CD14-positive monocyte (primary cell): ENCODE results near the gene TERC. TPM values are rescaled to one million over a fixed set of nuclear protein-coding genes. Genes with fewer than 3 reads are reported as not detected.

ENCODE experiments used
- DNase-seq, 3 donors: peaks; one replicate each; pipeline ENCODE4 v3.0.0-alpha.2; 2011 to 2022
- H2AFZ ChIP-seq: 2 replicates; pipeline ENCODE4 v1.6.0; 2012; ENCODE audit warnings: mild to moderate bottlenecking, low read depth, low read length, inconsistent platforms; ENCODE audit not compliant: insufficient read depth, poor library complexity, severe bottlenecking
- H3K27ac ChIP-seq, 2 donors: 1 replicate in 1 of 2; 2 replicates in 1 of 2; pipeline ENCODE4 v1.5.1; 2012 to 2013; ENCODE audit warnings: low read length in 2 of 2, control low read depth in 1 of 2, inconsistent platforms in 1 of 2, low read depth in 1 of 2, mild to moderate bottlenecking in 1 of 2
- H3K27me3 ChIP-seq, 2 donors: one replicate each; pipeline versions ENCODE4 v1.6.0 to v1.6.1; 2011 to 2013; ENCODE audit warnings: low read length in 2 of 2; ENCODE audit not compliant: control insufficient read depth in 2 of 2, insufficient read depth in 2 of 2
- H3K36me3 ChIP-seq, 2 donors: replicated peaks in 1 of 2; 1 replicate in 1 of 2; 2 replicates in 1 of 2; pipeline versions ENCODE4 v1.5.1 to v1.6.1; 2012 to 2013; ENCODE audit warnings: low read length in 2 of 2, control low read depth in 1 of 2, inconsistent platforms in 1 of 2, mild to moderate bottlenecking in 1 of 2; ENCODE audit not compliant: insufficient read depth in 2 of 2, control insufficient read depth in 1 of 2
- H3K4me1 ChIP-seq, 2 donors: 1 replicate in 1 of 2; 2 replicates in 1 of 2; pipeline versions ENCODE4 v1.5.1 to v1.6.1; 2012 to 2013; ENCODE audit warnings: low read length in 2 of 2, control low read depth in 1 of 2, inconsistent platforms in 1 of 2, mild to moderate bottlenecking in 1 of 2, moderate library complexity in 1 of 2; ENCODE audit not compliant: insufficient read depth in 2 of 2, control insufficient read depth in 1 of 2
- H3K4me2 ChIP-seq: replicated peaks from 2 replicates; pipeline ENCODE3; 2012; ENCODE audit warnings: low read length, moderate library complexity, mild to moderate bottlenecking; ENCODE audit not compliant: poor library complexity, severe bottlenecking; ENCODE audit errors: extremely low read depth
- H3K4me3 ChIP-seq, 3 experiments: fragments of 200-600 bp in 1 of 3; sonication (generic) in 1 of 3; replicated peaks in 1 of 3; 1 replicate in 2 of 3; 2 replicates in 1 of 3; pipeline ENCODE4 v1.5.1; 2011 to 2013; ENCODE audit warnings: low read length in 3 of 3, mild to moderate bottlenecking in 3 of 3, control low read depth in 2 of 3, low read depth in 2 of 3, inconsistent platforms in 1 of 3, moderate library complexity in 1 of 3
- H3K79me2 ChIP-seq: 2 replicates; pipeline ENCODE4 v1.6.0; 2012; ENCODE audit warnings: mild to moderate bottlenecking, control low read depth, inconsistent platforms, low read length, moderate library complexity; ENCODE audit not compliant: insufficient read depth
- H3K9ac ChIP-seq: 2 replicates; pipeline ENCODE4 v1.6.0; 2017; ENCODE audit warnings: low read length, mild to moderate bottlenecking; ENCODE audit not compliant: insufficient read depth, poor library complexity, severe bottlenecking
- H3K9me3 ChIP-seq, 2 donors: replicated peaks in 1 of 2; 1 replicate in 1 of 2; 2 replicates in 1 of 2; pipeline versions ENCODE4 v1.5.1 to v1.6.1; 2012 to 2013; ENCODE audit warnings: low read length in 2 of 2, control low read depth in 1 of 2; ENCODE audit not compliant: control insufficient read depth in 1 of 2, insufficient read depth in 1 of 2
- H4K20me1 ChIP-seq: 2 replicates; pipeline ENCODE4 v1.6.0; 2012; ENCODE audit warnings: mild to moderate bottlenecking, low read length, control low read depth, moderate library complexity; ENCODE audit not compliant: insufficient read depth
- H3K27ac Mint-ChIP-seq, 7 donors: one replicate each; pipeline ENCODE4 v1.8.0; 2020; ENCODE audit warnings: mild to moderate bottlenecking in 7 of 7, mixed read lengths in 7 of 7, moderate library complexity in 6 of 7, inconsistent platforms in 2 of 7
- H3K27me3 Mint-ChIP-seq, 3 donors: one replicate each; pipeline ENCODE4 v1.8.0; 2021 to 2022; ENCODE audit warnings: low read depth in 3 of 3, mild to moderate bottlenecking in 3 of 3, mixed read lengths in 3 of 3, moderate library complexity in 3 of 3, inconsistent platforms in 1 of 3
- H3K36me3 Mint-ChIP-seq, 2 donors: one replicate each; pipeline ENCODE4 v1.8.0; 2020; ENCODE audit warnings: mixed read lengths in 2 of 2, inconsistent platforms in 1 of 2, mild to moderate bottlenecking in 1 of 2
- H3K4me1 Mint-ChIP-seq: one replicate; pipeline ENCODE4 v1.8.0; 2020; ENCODE audit warnings: mild to moderate bottlenecking, mixed read lengths
- H3K4me3 Mint-ChIP-seq, 2 donors: one replicate each; pipeline ENCODE4 v1.8.0; 2020; ENCODE audit warnings: mild to moderate bottlenecking in 2 of 2, mixed read lengths in 2 of 2, moderate library complexity in 1 of 2
- H3K9me3 Mint-ChIP-seq, 7 donors: one replicate each; pipeline ENCODE4 v1.8.0; 2020 to 2022; ENCODE audit warnings: mixed read lengths in 7 of 7, mild to moderate bottlenecking in 6 of 7, moderate library complexity in 6 of 7, inconsistent platforms in 2 of 7
- CTCF ChIP-seq: fragments of 200-600 bp; IDR thresholded peaks from one replicate; pipeline ENCODE4 v1.8.0; 2022; ENCODE audit warnings: antibody characterized with exemption, mild to moderate bottlenecking
- WGBS: methylation state at CpG from one replicate; pipeline ENCODE4 v1.1.5; 2013; ENCODE audit warnings: missing lambda C conversion rate; ENCODE audit not compliant: insufficient coverage; 5-methylcytosine and 5-hydroxymethylcytosine counted together
- intact Hi-C, 2 donors: fragments of 100-400 bp; cut with micrococcal nuclease; formaldehyde crosslinking; loops; one replicate each; pipeline versions ENCODE4 v1.15.0 to v1.15.1; 2023
- polyA minus RNA-seq: library from RNA; depleted of rRNA, polyadenylated mRNA; stranded (reverse); fragments of >200 nt; gene quantifications from 2 replicates; pipeline ENCODE4 v1.2.3, GENCODE V29; 2012
- polyA plus RNA-seq, 3 donors: library from polyadenylated mRNA; depleted of rRNA in 1 of 3; unstranded in 2 of 3; stranded (reverse) in 1 of 3; fragments of 300-500 nt in 2 of 3; fragments of >200 nt in 1 of 3; fragmentation: Illumina TruSeq in 2 of 3; gene quantifications; 1 replicate in 2 of 3; 2 replicates in 1 of 3; pipeline ENCODE4 v1.2.3, GENCODE V29; 2012 to 2021
- total RNA-seq, 12 experiments: library from RNA in 1 of 12; stranded (reverse) in 1 of 12; fragments of 120-200 nt in 1 of 12; gene quantifications; one replicate each; pipeline ENCODE4 v1.2.4 and lab custom pipeline; 2013 to 2026; ENCODE audit warnings: mixed read lengths in 6 of 12, inconsistent platforms in 1 of 12

TERC gene
- 9.7 TPM for total RNA-seq (2013)
- polyA plus RNA-seq (under 1 TPM in 2 of 3 donors, not detected in 1; 0.33 to 0.76 TPM), polyA minus RNA-seq (74.4 and 176 TPM in 2 replicates), total RNA-seq (lab: John Stamatoyannopoulos, UW) (0.12 to 0.75 (median 0.25) reads per million in 11 experiments)

- H3K4me3 ChIP-seq = peak within 1 kb of the TSS; percentile 70 to 95 (median 79)
- H3K36me3 ChIP-seq = no peaks in the 10 kb centered on the region
- WGBS = 4% methylated on average over 33 of the region's 42 CpGs
- no peaks in the 10 kb centered on the region for H4K20me1 ChIP-seq
- no peaks in the 10 kb centered on the region for H3K36me3 Mint-ChIP-seq
- peaks cover 2 to 7% (median 5%) of the 10 kb centered on the region in 3 donors for H3K27me3 Mint-ChIP-seq
- peaks cover 12 to 17% of the 10 kb centered on the region in 2 donors for H3K4me1 ChIP-seq
- H3K27ac Mint-ChIP-seq = peak within 1 kb of the TSS; percentile 91 to 99 (median 96)
- H3K9ac ChIP-seq = peak within 1 kb of the TSS; percentile 90
- H3K9me3 ChIP-seq = no peaks in the 10 kb centered on the region
- H3K27ac ChIP-seq = peak within 1 kb of the TSS; percentile 88 to 93
- H3K27me3 ChIP-seq = no peaks in the 10 kb centered on the region
- peaks cover 2 to 13% (median 5%) of the 10 kb centered on the region in 7 donors for H3K9me3 Mint-ChIP-seq
- H3K79me2 ChIP-seq = no peaks in the 10 kb centered on the region
- peak within 1 kb of the TSS; percentile 98 to 99 for H3K4me3 Mint-ChIP-seq
- H3K4me1 Mint-ChIP-seq = peaks cover 15% of the 10 kb centered on the region
- DNase-seq = peak; percentile 80 to 89 (median 81)
- H2AFZ ChIP-seq = peak within 1 kb of the TSS; percentile 89
- H3K4me2 ChIP-seq = peak within 1 kb of the TSS; percentile 94
- TF ChIP-seq CTCF = no peak
- intact Hi-C loops = loop anchor here (5.0 to 10.0 kb wide), 4 partner anchors 100 to 272 kb away; partner anchors contain the start of genes SEC62 (in 2 of the 2), GPR160 (in 1 of the 2) and LRRC31 (in 1 of the 2)
Measured at GRCh38 chr3:169764882-169765612, at the start of gene TERC. TERC (minus strand) TSS chr3:169765060.

- no peaks in the 10 kb centered on the region for H3K79me2 ChIP-seq
- peaks cover 6 to 20% (median 11%) of the 10 kb centered on the region in 7 donors for H3K9me3 Mint-ChIP-seq
- peak overlapping the region in 4 of 7 donors; percentile 54 to 85 (median 59) for H3K27ac Mint-ChIP-seq
- peak overlapping the region; percentile 65 for H3K9ac ChIP-seq
- peaks cover 0 to 8% of the 10 kb centered on the region in 2 donors for H3K9me3 ChIP-seq
- H3K27me3 Mint-ChIP-seq = peaks cover 0 to 4% (median 2%) of the 10 kb centered on the region in 3 donors
- H3K36me3 Mint-ChIP-seq = no peaks in the 10 kb centered on the region
- peak overlapping the region; percentile 89 to 96 for H3K4me3 Mint-ChIP-seq
- H3K4me2 ChIP-seq = peak overlapping the region; percentile 87
- H2AFZ ChIP-seq = peak overlapping the region; percentile 94
- peak; percentile 14 to 41 (median 17) for DNase-seq
- WGBS = 37% methylated on average over 21 of the region's 27 CpGs
- H3K27ac ChIP-seq = peak overlapping the region in 1 of 2 donors; percentile 6
- TF ChIP-seq CTCF = peak; percentile 64
- peaks cover 0 to 3% of the 10 kb centered on the region in 2 donors for H3K27me3 ChIP-seq
- H3K36me3 ChIP-seq = no peaks in the 10 kb centered on the region
- H3K4me1 ChIP-seq = peaks cover 26 to 31% of the 10 kb centered on the region in 2 donors
- H3K4me3 ChIP-seq = peak overlapping the region; percentile 50 to 75 (median 59)
- intact Hi-C loops = no loop called here
- no peaks in the 10 kb centered on the region for H4K20me1 ChIP-seq
- peaks cover 27% of the 10 kb centered on the region for H3K4me1 Mint-ChIP-seq
Measured at GRCh38 chr3:169813757-169814517, 49.1 kb upstream of the TERC start.
